ENCODE measurements around the gene HDDC2.

The HDDC2 gene

GRCh38 chr6:125315548-125315947 lies 13.8 kb upstream of the HDDC2 start:
- no peak for TF ChIP-seq CTCF (IDR thresholded peaks at IDR 0.05; ENCODE audit: extremely low read depth, missing control alignments)
- DNase-seq (ENCODE audit: low spot score): no peak

GRCh38 chr6:125314009-125314581 lies 12.3 kb upstream of the HDDC2 start:
- DNase-seq (ENCODE audit: low spot score): peak; percentile 50

GRCh38 chr6:125312950-125313349 lies 11.2 kb upstream of the HDDC2 start:
- TF ChIP-seq CTCF (IDR thresholded peaks at IDR 0.05; ENCODE audit: extremely low read depth, missing control alignments): no peak
- no peak for DNase-seq (ENCODE audit: low spot score)

More at GRCh38 chr6:125314009-125314581, 12.3 kb upstream of the HDDC2 start:
- peak; percentile 91 for TF ChIP-seq CTCF (IDR thresholded peaks at IDR 0.05; ENCODE audit: extremely low read depth, missing control alignments)

GRCh38 chr6:125312478-125312877 lies 10.7 kb upstream of the HDDC2 start:
- no peak for DNase-seq (ENCODE audit: low spot score)
- no peak for TF ChIP-seq CTCF (IDR thresholded peaks at IDR 0.05; ENCODE audit: extremely low read depth, missing control alignments)

GRCh38 chr6:125310994-125311649 lies 9.4 kb upstream of the HDDC2 start:
- DNase-seq (ENCODE audit: low spot score): peak; percentile 52

GRCh38 chr6:125307964-125308615 lies 6.3 kb upstream of the HDDC2 start:
- no peak for TF ChIP-seq CTCF (IDR thresholded peaks at IDR 0.05; ENCODE audit: extremely low read depth, missing control alignments)

More at GRCh38 chr6:125310994-125311649, 9.4 kb upstream of the HDDC2 start:
- no peak for TF ChIP-seq CTCF (IDR thresholded peaks at IDR 0.05; ENCODE audit: extremely low read depth, missing control alignments)

GRCh38 chr6:125307150-125307838 lies 5.5 kb upstream of the HDDC2 start:
- no peak for TF ChIP-seq CTCF (IDR thresholded peaks at IDR 0.05; ENCODE audit: extremely low read depth, missing control alignments)
- DNase-seq (ENCODE audit: low spot score): no peak

More at GRCh38 chr6:125307964-125308615, 6.3 kb upstream of the HDDC2 start:
- no peak for DNase-seq (ENCODE audit: low spot score)

All from GM20000 (cell line).